ENCODE data around the gene GPNMB.

DNA sequence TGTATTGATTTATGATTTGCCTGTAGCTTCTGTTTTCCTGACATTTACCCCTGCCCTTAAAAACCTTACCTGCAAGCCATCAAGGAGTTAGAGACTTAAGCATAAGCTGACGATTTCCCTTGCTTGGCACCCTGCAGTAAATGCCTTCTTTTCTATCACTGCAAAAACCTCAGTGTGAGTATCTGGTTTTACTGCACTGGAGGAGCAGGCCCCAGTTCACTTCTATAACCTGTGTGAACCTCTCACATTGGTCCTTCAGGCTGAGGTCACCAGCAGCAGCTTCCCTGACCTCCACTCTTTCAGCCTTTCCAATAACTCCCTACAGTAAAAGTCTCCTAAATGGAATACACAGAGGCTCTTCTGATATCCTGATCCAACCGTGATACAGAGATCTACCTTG is 34.2 kb upstream of the GPNMB start:
- TF ChIP-seq, protein P1, sequence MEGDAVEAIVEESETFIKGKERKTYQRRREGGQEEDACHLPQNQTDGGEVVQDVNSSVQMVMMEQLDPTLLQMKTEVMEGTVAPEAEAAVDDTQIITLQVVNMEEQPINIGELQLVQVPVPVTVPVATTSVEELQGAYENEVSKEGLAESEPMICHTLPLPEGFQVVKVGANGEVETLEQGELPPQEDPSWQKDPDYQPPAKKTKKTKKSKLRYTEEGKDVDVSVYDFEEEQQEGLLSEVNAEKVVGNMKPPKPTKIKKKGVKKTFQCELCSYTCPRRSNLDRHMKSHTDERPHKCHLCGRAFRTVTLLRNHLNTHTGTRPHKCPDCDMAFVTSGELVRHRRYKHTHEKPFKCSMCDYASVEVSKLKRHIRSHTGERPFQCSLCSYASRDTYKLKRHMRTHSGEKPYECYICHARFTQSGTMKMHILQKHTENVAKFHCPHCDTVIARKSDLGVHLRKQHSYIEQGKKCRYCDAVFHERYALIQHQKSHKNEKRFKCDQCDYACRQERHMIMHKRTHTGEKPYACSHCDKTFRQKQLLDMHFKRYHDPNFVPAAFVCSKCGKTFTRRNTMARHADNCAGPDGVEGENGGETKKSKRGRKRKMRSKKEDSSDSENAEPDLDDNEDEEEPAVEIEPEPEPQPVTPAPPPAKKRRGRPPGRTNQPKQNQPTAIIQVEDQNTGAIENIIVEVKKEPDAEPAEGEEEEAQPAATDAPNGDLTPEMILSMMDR (conservative IDR thresholded peaks at IDR 0.05; ENCODE audit: low read length) = no peak
- TF ChIP-seq EZH2phosphoT487 (IDR thresholded peaks at IDR 0.05; ENCODE audit: borderline replicate concordance) = no peak

All from Loucy (cell line).